Renal cortex interstitium (tissue), 15 donors: ENCODE results near the gene RAB37. TPM values are rescaled to one million over a fixed set of nuclear protein-coding genes. Genes with fewer than 3 reads are reported as not detected.

Source experiments
- DNase-seq, 11 donors: peaks; one replicate each; pipeline ENCODE4 v3.0.0-alpha.2; 2013; ENCODE audit warnings: low read depth in 9 of 11, low spot score in 4 of 11; ENCODE audit errors: extremely low read depth in 1 of 11
- long read RNA-seq, 16 experiments: transcript quantifications; one replicate each; lab custom pipeline, GENCODE V29; 2026
- polyA plus RNA-seq, 3 donors: library from polyadenylated mRNA; unstranded; fragments of 120-200 nt; gene quantifications; one replicate each; pipeline ENCODE4 v1.2.1, GENCODE V29; 2013; ENCODE audit not compliant: insufficient read length in 3 of 3

RAB37 gene, protein sequence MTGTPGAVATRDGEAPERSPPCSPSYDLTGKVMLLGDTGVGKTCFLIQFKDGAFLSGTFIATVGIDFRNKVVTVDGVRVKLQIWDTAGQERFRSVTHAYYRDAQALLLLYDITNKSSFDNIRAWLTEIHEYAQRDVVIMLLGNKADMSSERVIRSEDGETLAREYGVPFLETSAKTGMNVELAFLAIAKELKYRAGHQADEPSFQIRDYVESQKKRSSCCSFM
- polyA plus RNA-seq: 1 to 10 TPM; 5.3 to 6.7 (median 6.2) TPM
- long read RNA-seq, donor 1: 0 reads
- long read RNA-seq, donor 2: 0 reads
- long read RNA-seq, donor 3, partial matches to known transcripts: 0 of 1 reads
- long read RNA-seq, donor 3, other reads (novel, unspliced or antisense): 0 of 1 reads
- long read RNA-seq, donor 4, partial matches to known transcripts: 0 of 1 reads
- long read RNA-seq, donor 4, other reads (novel, unspliced or antisense): 0 of 1 reads
- long read RNA-seq, donor 5: 0 reads
- long read RNA-seq, donor 6, partial matches to known transcripts: 0 of 1 reads
- long read RNA-seq, donor 6, other reads (novel, unspliced or antisense): 0 of 1 reads
- long read RNA-seq, donor 7: 0 reads
- long read RNA-seq, donor 8: 0 reads
- long read RNA-seq, donor 9: 0 reads
- long read RNA-seq, donor 10, partial matches to known transcripts: 0 of 1 reads
- long read RNA-seq, donor 10, other reads (novel, unspliced or antisense): 0 of 1 reads
- long read RNA-seq, donor 11: 0 reads
- long read RNA-seq, donor 12, partial matches to known transcripts: 0 of 1 reads
- long read RNA-seq, donor 12, other reads (novel, unspliced or antisense): 0 of 1 reads
- long read RNA-seq, donor 13: 0 reads
- long read RNA-seq, donor 14: 0 reads
- long read RNA-seq, donor 15: 0 reads
- long read RNA-seq, donor 16: 0 reads

- DNase-seq: no peak
These were observed at the start of gene RAB37 for GRCh38 chr17:74736513-74737298. TSS of gene RAB37 (plus strand) at chr17:74737256. CDS start at chr17:74737273, 17 bp downstream.

DNA sequence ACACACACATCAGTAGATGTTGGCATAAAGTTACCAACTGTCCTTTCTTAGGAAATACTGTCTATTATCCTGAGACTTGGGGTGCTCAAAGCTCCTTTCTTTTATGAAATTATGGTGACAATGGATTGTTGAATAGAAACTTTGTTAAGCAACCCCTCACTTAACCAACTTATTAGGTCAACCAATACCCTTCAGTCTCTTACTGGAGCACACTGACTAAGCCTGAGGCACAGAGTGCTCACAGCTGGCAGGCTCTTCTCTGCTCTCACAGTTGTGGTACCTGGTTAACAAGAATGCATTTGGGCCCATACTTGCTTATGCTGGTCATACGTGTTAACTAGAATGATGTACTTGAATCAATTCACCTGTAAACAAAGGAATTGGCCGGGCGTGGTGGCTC, 49.2 kb upstream of the RAB37 start:
- DNase-seq: no peak

GRCh38 chr17:74690409-74690825, 46.6 kb upstream of the RAB37 start:
- DNase-seq: no peak

GRCh38 chr17:74691151-74691550, 45.9 kb upstream of the RAB37 start:
- DNase-seq: no peak

DNA sequence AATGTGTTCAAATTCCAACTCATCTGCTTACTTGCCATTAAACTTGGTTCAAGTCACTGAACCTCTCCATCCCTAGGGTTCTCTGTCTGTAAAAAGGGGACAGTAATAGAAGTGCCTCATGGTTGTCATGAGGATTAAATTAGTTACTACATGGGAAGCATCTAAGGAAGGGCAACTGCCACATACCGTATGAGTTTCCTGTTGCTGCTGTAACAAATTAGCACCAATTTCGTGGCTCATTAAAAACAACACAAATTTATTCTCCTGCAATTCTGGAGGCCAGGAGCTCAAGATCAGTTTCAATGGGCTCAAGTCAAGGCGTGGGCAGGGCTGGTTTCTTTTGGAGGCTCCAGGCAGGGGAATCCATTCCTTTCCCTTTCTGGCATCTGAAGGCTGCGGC, 43.0 kb upstream of the RAB37 start:
- DNase-seq: no peak

DNA sequence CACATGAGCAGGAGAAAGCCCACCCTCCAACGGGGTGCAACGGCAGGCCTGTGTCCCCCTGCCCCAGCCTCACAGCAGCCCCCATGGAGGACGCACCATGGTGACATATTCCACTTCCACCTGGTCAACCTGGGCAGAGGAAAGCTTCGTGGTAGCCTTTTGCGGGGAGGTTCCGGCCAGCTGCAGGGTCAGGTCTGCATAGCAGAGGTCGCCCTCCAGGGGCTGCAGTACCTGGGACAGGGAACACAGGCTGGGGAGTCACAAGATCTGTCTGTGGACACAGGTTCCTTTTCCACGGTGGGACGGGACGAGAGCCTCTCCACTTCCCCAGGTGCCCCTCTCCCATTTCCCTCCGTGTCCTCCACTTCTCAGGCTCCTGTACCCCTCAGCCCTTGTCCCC, 41.4 kb upstream of the RAB37 start:
- DNase-seq: no peak

- DNase-seq: no peak
These were observed 39.5 kb upstream of the RAB37 start for GRCh38 chr17:74697515-74697914.

GRCh38 chr17:74698069-74698468, 39.0 kb upstream of the RAB37 start:
- no peak for DNase-seq

DNA sequence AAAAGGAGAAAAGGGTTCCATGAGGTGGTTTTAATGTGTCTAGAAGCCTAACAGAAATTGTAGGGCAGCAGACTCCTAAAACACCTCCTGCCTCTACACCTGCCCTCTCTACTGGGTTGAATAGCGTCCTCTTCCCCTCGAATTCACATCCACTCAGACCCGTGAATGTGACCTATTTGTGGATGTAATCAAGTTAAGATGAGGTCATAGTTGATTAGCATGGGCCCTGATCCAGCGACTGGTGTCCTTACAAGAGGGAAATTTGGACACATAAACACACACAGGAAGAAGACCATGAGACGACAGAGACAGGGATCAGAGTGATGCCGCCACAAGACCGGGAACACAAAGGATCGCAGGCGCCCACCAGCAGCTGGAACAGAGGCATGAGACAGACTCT, 37.8 kb upstream of the RAB37 start:
- DNase-seq: no peak

GRCh38 chr17:74702116-74702871, 34.8 kb upstream of the RAB37 start:
- no peak for DNase-seq

- DNase-seq: no peak
These were observed 33.7 kb upstream of the RAB37 start for GRCh38 chr17:74703311-74703710.

DNA sequence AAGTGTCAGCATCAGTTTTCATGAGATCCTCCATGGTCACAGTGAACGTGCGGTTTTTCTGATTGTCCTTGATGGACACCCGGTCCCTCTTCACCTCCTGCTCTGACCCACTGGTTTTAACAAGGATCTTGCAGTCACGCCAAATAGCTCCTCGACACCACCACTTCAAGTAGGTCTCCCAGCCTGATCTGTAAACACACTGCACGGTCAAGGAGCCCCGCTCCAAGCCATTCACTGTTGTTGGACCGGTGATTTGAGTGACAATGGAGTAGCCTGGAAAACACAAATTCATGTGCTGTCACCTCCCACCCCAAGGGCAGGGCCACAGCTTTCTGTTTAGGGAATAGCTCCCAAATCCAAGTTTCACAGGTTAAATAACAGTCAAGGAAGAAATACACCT, 32.5 kb upstream of the RAB37 start:
- DNase-seq: no peak

GRCh38 chr17:74711058-74711824, 25.8 kb upstream of the RAB37 start:
- no peak for DNase-seq

DNA sequence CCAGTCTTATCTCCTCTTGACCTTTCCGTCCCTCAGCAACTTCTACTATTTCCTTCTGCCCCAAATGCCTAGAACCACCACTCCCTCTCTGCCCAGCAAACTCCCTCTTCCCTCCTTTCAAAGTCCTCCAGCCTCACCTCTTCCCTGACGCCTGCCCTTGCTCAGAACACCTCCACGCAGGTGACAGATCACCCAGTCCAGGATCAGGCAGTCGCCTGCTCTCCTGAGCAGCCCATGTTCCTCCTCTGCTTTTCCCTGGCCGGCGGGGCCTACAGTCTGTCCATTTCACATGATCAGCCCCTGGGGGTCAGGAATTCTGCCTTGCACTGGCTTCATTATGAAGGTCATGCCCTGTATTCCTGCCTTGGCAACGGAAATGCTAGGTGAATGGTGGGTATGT, 24.8 kb upstream of the RAB37 start:
- DNase-seq: no peak

DNA sequence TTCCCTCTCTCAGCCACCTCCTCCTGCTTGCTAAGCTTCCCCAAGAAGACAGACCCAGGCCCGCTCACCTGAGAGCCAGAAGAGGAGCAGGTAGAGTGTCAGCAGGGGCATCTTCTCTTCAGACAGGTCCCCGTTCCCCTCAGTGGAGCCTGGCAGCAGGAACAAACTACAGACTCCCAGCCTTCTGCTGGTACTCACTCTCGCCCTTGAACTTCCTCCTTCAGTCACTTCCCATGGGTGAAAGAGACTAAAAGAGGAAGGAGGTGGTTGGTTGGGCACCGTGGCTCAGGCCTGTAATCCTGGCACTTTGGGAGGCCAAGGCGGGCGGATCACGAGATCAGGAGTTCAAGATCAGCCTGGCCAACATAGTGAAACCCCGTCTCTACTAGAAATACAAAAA, 24.3 kb upstream of the RAB37 start, which contains the start of gene CD300LF:
TSS of gene CD300LF (minus strand) at position 168 of the 400 bp plus-strand sequence. CDS start at position 111, 57 bp downstream.
- DNase-seq: no peak

DNA sequence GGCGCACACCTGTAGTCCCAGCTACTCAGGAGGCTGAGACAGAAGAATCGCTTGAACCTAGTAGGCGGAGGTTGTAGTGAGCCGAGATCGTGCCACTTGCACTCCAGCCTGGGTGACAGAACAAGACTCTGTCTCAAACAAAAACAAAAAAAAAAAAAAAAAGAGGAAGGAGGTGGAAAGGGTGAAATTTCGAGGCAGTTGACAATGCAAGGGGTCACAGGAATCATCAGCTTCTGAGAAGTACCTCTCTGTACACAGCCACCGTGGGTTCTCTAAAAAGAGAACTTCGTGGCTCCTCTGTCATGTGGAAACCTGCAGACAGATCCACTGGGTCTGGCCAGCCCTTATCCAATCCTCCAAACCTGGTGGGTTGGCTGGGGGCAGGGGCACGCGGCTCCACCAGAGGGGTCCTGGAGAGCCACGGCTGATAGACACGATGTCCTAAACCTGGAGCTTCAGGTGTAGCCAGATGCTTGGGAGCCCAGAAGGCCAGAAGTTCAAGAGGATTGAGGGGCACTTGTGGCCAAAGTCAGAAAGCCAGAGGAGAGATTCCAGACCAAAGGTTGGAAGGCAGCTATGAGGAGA, 23.8 kb upstream of the RAB37 start:
- DNase-seq: no peak

GRCh38 chr17:74715144-74715543, 21.9 kb upstream of the RAB37 start:
- DNase-seq: no peak
